ENCODE measurements around the gene CHMP4A.
"Not testable (repeated sequence)": the region's sequence is repeated elsewhere in the genome, so short reads cannot be mapped to it uniquely, and the experiment has no call there.

The CHMP4A gene

DNA sequence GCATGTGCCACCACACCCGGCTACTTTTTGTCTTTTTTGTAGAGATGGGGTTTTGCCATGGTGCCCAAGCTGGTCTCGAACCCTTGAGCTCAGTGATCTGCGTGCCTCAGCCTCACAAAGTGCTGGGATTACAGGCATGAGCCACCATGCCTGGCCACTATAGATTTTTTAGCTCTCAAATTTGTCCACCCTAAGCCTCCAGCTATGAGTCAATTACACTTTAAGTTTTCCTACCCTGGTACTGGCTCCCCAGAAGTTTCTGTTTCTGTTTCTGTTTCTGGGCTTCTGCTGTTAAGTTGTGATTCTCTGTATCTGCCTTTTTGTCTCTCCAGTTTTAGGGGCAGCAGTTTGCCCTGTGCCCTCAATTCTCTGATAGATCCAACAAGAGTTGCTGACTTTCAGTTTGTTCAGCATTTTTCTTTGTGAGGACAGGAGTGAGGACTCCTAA is 33.5 kb upstream of the CHMP4A start:
- no peak for DNase-seq

GRCh38 chr14:24245350-24245749 is 32.1 kb upstream of the CHMP4A start:
- DNase-seq = not testable (repeated sequence)

DNA sequence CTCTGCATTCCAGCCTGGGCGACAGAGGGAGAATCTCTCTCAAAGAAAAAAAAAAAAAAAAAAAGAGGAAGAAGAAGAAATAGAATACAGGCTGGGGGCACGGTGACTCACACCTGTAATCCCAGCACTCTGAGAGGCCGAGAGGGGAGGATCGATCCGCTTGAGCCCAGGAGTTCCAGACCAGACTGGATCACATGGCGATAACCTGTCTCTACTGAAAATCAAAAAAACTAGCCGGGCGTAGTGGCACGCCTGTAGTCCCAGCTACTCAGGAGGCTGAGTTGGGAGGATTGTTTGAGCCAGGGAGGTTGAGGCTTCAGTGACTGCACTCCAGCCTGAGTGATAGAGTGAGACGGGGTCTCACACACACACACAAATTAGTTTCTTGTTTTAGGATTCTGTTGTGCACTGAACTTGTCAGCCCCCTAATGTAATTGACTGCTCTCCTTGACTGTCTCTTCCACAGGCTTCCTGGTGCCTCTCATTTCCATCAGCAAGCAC is 30.1 kb upstream of the CHMP4A start:
- peak; percentile 64 for DNase-seq

DNA sequence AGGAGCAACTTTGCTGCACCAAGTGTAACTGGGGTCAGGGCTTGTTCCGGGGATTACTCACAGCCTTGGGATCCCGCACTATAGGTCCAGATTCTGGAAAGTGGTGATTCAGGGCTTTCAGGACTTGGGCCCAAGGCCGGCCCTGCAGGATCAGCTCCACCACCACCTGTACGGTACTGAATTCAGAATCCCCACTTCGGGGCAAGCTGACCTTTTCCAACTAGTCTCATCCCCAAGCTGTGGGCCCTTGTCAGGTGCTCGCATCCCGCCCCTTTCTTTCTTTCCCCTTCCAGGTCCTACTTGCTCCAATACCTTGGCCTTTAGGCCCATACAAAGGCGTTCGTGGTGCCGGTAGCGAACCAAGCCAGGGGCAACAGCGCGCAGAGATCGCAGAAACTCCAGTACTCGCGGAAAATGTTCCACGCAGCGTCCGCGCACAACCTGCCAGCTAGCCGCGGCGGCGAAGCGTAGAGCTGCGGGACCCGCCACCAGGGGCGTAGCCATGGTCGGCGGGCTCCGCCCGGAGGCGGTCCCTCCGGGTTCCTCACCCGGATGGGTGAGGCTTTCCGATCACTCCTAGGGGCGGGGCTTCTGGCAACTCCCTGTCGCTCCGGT is 28.6 kb upstream of the CHMP4A start:
- DNase-seq = peak; percentile 97

DNA sequence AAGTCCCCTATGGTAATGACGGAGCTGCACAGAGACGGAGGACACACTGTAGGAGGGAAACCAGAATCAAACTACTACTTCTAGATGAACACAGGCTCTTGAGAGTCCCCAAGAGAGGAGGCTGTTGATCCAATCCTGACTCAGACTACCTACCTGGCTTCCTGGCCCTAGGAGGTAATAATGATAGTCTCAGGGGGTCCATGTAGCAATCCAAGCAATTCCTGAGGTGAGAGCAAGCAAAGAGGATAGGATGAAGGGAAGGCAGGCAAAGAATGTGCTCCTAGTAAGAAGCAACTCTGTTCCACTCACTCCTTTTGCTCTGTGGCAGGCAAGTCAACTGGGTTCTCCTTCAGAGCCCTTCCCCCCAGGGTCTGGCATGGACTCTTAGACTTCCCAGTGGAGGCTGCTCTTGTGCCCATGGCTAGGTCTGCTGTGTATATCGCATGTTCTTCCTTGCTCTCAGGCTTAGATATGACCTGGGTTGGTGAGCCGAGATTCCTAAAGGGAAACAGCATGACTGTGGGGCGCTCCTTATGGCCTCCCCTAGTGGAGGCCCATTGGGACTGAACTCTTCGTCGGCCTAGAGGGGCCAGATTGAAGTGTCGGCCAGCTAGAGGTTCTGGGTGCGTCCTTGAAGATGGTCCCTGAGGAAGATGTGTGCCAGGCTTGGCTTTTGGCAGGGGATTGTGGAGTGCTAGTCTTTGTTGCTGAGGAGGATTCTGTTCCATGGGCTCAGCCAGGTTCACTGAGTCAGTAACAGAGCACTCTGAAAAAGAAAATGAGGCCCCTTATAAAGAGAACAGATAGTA is 27.0 kb upstream of the CHMP4A start:
- no peak for DNase-seq

DNA sequence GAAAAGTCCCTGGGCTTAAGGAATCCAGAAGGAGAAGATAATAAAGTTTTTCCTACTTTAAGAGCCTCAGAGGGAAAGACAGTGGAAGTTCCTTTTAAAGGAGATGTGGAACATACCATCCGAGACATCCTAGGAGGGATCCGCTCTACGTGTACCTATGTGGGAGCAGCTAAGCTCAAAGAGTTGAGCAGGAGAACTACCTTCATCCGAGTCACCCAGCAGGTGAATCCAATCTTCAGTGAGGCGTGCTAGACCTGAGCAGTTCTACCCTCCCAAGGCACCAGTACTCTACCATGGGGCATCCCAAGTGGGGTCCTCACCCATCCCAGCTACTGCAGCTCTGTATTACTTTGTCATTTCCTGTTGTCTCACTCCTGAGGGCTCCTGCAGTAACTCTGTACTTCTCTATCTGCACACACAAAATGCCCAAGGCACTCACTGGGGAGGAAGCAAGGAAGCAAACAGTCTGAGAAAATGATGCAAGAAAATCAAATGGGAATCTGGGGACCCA is 25.3 kb upstream of the CHMP4A start:
- no peak for DNase-seq

DNA sequence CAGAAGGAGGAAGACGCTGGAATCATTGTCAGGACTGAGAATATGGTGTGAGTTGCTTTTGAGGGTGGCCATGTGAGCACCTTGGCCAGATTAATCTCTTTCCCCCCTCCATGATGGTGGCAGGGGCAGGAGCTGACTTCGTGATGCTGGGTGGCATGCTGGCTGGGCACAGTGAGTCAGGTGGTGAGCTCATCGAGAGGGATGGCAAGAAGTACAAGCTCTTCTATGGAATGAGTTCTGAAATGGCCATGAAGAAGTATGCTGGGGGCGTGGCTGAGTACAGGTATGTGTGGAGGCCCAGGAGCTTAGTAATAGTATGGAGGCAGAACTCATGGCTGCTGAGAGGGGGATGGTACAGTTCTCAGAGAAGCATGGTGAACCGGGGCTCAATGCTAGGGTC is 24.8 kb upstream of the CHMP4A start:
- no peak for DNase-seq

DNA sequence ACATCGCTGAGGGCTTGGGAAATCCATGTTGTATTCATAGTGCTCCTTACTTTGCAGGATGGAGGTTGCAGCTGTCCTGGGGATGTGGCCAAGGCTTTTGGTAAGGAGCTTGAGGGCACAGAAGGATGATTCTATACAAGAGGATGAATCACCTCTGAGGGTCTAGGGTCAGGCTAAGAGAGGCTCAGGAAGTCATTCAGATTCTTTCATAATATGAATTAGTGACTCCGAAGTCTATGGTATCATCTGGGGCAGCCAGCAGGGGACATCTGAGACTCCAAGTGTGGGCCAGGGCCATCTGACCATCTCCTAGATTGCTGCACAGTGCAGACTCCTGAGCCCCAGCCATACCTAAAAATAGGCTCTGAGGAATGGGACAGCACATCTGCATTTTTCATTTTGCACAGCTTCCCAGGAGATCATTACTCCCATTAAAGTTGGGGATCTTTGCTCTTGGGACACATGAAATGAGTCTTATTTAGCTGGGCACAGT is 24.2 kb upstream of the CHMP4A start:
- DNase-seq = no peak

- DNase-seq = no peak
Observed at GRCh38 chr14:24236689-24237462, 23.6 kb upstream of the CHMP4A start.

- DNase-seq = no peak
Observed at GRCh38 chr14:24235804-24236688, 22.8 kb upstream of the CHMP4A start.

GRCh38 chr14:24234095-24235005 is 21.1 kb upstream of the CHMP4A start:
- no peak for DNase-seq

DNA sequence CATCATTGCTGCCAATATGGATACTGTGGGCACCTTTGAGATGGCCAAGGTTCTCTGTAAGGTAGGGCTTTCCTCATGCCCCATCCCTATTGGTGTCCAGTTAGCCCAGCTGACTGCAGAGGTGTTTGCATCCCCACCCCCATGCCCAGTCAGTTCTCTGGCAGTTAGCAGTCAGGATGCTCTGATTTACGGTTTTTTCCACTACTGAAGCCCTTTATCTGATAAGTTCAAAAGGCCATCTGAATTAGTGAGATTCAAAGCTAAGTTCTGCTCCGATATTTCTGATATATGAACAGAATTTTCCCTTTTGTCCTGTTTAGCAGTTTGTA is 20.2 kb upstream of the CHMP4A start:
- DNase-seq = no peak

DNA sequence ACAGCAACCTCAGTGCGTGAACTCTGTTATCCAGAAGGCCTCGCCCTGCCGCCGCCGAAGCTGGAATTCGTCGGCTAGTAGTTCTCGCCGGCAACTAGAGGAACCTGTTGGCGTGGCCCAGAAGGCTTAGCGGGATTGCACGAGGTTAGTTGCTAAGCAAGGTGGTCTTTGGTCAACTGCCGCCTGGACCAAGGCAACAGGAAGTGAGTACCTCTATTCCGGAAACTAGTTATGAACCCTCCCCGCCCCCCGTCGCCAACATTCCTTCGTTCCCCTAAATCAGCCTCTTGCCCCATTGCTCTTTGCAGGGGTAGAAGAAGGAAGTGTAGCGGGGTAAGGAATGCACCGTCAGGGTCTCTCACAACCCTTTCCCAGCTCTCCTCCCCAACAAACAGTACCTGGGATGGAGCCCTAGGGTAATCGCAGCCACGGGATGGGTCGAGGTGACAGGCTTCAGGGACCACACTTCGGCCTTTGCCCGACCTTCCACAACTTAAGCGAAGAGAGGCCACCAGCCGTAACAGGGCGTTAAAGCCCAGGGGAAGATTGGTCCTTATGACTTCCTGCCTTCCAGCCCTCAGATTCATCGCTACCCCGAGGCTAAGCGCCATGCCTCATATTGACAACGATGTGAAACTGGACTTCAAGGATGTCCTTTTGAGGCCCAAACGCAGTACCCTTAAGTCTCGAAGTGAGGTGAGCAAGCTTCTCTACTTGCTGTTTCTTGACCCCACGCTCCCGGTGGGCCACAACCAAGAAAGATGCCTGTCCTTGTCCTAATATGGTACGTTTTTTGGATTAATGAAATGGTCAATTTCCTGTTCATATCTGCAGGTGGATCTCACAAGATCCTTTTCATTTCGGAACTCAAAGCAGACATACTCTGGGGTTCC is 19.6 kb upstream of the CHMP4A start, which contains the start of gene GMPR2:
GMPR2 (plus strand) TSS at position 285 of the 893 bp plus-strand sequence; CDS start at position 610, 325 bp downstream.
- peak; percentile 90 for DNase-seq

GRCh38 chr14:24232121-24232644 is 18.9 kb upstream of the CHMP4A start, which contains the start of gene NEDD8:
TSS of gene NEDD8 (minus strand) at chr14:24232367. CDS start at chr14:24232267, 100 bp downstream.
- DNase-seq = peak; percentile 94

DNA sequence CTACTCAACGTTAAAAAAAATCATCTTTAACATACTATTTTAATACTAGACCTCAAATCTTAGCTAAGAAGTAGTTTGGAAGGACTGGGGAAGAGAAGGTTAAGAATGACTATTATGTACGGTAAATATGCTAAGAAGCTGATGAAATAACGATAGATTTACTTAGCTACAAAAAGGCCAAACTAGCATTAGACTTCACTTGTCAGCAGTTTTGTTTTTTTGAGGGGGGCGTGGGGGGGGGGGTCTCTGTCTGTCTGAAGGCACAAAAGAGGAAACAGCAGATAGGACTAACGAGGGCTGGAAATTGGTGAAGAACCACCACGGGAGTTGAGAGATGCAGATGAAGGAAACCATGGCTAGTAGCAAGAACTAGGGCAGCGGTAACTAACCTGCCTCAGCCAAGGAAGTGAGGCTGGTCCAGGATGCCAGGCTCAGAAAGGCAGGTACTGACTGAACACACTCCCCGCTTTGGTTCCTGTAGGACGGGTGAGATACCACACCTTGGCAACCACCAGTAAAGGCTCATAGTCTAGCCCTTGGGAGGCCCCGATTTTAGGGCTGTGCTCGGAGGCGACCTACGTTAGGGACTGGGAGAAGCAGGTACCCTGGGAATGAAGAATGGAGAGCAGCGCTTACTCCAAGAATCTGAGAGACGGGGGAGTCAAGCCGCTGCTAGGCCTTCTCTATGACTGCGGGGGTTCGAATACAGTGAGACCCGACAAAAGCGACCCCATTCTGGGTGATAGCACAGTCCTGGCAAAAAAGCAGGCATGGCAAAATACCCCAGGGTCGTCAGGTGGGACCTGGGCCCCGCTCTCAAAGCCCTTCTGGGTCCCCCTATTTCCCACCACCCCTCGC is 18.2 kb upstream of the CHMP4A start:
- no peak for DNase-seq

- no peak for DNase-seq
Observed at GRCh38 chr14:24228902-24229301, 15.6 kb upstream of the CHMP4A start.

DNA sequence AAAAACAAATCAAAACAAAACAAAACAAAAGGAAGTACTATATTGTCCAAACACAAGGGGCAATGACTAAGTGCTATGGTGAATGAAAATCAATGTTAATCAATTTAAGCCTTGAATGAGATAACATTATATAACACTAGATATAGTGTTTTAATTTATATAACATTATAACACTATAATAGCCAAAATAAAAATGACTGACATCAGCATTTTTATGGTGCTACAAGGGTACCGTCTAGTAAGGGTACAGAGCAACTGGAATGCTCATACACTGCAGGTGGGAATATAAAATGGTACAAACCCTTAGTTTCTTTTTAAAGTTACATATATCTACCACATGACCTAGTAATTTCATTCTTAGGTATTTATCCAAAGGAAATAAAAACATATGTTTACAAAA is 13.2 kb upstream of the CHMP4A start:
- DNase-seq = no peak

GRCh38 chr14:24224618-24225071 is 11.4 kb upstream of the CHMP4A start:
- no peak for DNase-seq
